SK-N-DZ (cell line): Measurements from ENCODE around the gene ARL15.

ENCODE experiments used
- DNase-seq: peaks from one replicate; pipeline ENCODE4 v3.0.0-alpha.2; 2015; ENCODE audit warnings: low spot score

ARL15 gene

GRCh38 chr5:54288568-54289217 lies 21.7 kb downstream of the ARL15 start:
- no peak for DNase-seq

GRCh38 chr5:54285686-54286085 lies 24.7 kb downstream of the ARL15 start:
- no peak for DNase-seq

- DNase-seq, result no peak
Observed at GRCh38 chr5:54284586-54284985, 25.8 kb downstream of the ARL15 start.

- DNase-seq, result no peak
Observed at GRCh38 chr5:54282876-54283275, 27.5 kb downstream of the ARL15 start.

- DNase-seq, result no peak
Observed at GRCh38 chr5:54281960-54282692, 28.2 kb downstream of the ARL15 start.

- no peak for DNase-seq
Observed at GRCh38 chr5:54279960-54280359, 30.4 kb downstream of the ARL15 start.

- no peak for DNase-seq
Observed at GRCh38 chr5:54278979-54279717, 31.2 kb downstream of the ARL15 start.

- DNase-seq, result no peak
Observed at GRCh38 chr5:54278036-54278830, 32.1 kb downstream of the ARL15 start.

GRCh38 chr5:54276048-54276447 lies 34.3 kb downstream of the ARL15 start:
- no peak for DNase-seq

- no peak for DNase-seq
Observed at GRCh38 chr5:54275361-54275760, 35.0 kb downstream of the ARL15 start.

- no peak for DNase-seq
Observed at GRCh38 chr5:54274944-54275343, 35.4 kb downstream of the ARL15 start.

- no peak for DNase-seq
Observed at GRCh38 chr5:54273715-54274114, 36.7 kb downstream of the ARL15 start.

- no peak for DNase-seq
Observed at GRCh38 chr5:54272746-54273145, 37.6 kb downstream of the ARL15 start.

- DNase-seq, result no peak
Observed at GRCh38 chr5:54270326-54270725, 40.0 kb downstream of the ARL15 start.

- no peak for DNase-seq
Observed at GRCh38 chr5:54264574-54264973, 45.8 kb downstream of the ARL15 start.

- no peak for DNase-seq
Observed at GRCh38 chr5:54263447-54263846, 46.9 kb downstream of the ARL15 start.

- no peak for DNase-seq
Observed at GRCh38 chr5:54261596-54261995, 48.8 kb downstream of the ARL15 start.

- DNase-seq, result no peak
Observed at GRCh38 chr5:54259981-54260380, 50.4 kb downstream of the ARL15 start.

- no peak for DNase-seq
Observed at GRCh38 chr5:54259090-54259489, 51.3 kb downstream of the ARL15 start.

GRCh38 chr5:54257366-54258118 lies 52.8 kb downstream of the ARL15 start:
- DNase-seq, result no peak
